Breast epithelium (tissue), 3 donors: ENCODE results near the gene RCSD1.

Source experiments
- CTCF ChIP-seq, 3 donors: fragments of 450-650 bp; IDR thresholded peaks; one replicate each; pipeline ENCODE4 v1.5.1; 2016 to 2017; ENCODE audit warnings: antibody characterized with exemption in 3 of 3, mild to moderate bottlenecking in 3 of 3, moderate library complexity in 3 of 3
- POLR2A ChIP-seq: fragments of 450-650 bp; IDR thresholded peaks from one replicate; pipeline ENCODE4 v1.6.1; 2016; ENCODE audit warnings: antibody characterized with exemption, mild to moderate bottlenecking, moderate library complexity
- POLR2AphosphoS5 ChIP-seq, 3 donors: sonication (generic); formaldehyde crosslinking; IDR thresholded peaks; one replicate each; pipeline ENCODE4 v1.6.1; 2017; ENCODE audit warnings: antibody characterized with exemption in 3 of 3

GRCh38 chr1:167698313-167698712, 68.3 kb downstream of the RCSD1 start:
- no peak for TF ChIP-seq CTCF (IDR thresholded peaks at IDR 0.05)
- no peak for TF ChIP-seq POLR2A
- TF ChIP-seq POLR2AphosphoS5 (IDR thresholded peaks at IDR 0.05): no peak
